ENCODE measurements around the gene PHKB.

DNA sequence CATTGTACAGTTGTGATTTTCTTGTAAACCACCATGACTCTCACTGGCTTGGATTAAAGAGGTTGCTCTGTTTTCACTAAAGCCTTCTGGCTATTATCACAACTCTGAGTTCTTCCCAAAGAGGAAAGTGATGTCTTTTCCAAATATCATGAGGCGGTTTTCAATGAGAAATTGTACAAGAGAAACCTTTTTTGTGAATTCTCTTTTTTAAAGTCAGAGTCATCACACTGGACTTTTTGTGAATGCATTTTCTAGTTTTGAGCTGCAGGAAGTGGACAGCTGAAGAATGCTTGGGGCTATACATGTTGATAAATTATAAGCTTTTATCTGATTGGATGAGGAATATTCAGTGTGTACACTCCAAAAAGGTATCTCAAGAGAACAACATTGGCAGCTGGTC, 100.2 kb downstream of the PHKB start:
- no peak for TF ChIP-seq HDAC2 (IDR thresholded peaks at IDR 0.05; ENCODE audit: borderline replicate concordance in 1 of 2, low read depth in 2 of 2, low read length in 2 of 2)
- no peak for TF ChIP-seq RFX5 (IDR thresholded peaks at IDR 0.05; ENCODE audit: borderline replicate concordance, low read depth, low read length)
- no peak for TF ChIP-seq CREB1 (IDR thresholded peaks at IDR 0.05)
- TF ChIP-seq, protein P1, sequence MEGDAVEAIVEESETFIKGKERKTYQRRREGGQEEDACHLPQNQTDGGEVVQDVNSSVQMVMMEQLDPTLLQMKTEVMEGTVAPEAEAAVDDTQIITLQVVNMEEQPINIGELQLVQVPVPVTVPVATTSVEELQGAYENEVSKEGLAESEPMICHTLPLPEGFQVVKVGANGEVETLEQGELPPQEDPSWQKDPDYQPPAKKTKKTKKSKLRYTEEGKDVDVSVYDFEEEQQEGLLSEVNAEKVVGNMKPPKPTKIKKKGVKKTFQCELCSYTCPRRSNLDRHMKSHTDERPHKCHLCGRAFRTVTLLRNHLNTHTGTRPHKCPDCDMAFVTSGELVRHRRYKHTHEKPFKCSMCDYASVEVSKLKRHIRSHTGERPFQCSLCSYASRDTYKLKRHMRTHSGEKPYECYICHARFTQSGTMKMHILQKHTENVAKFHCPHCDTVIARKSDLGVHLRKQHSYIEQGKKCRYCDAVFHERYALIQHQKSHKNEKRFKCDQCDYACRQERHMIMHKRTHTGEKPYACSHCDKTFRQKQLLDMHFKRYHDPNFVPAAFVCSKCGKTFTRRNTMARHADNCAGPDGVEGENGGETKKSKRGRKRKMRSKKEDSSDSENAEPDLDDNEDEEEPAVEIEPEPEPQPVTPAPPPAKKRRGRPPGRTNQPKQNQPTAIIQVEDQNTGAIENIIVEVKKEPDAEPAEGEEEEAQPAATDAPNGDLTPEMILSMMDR (IDR thresholded peaks at IDR 0.05; ENCODE audit: control extremely low read depth in 1 of 3, insufficient read depth in 1 of 3, low read depth in 1 of 3, low read length in 3 of 3) = no peak
- TF ChIP-seq, protein P2, sequence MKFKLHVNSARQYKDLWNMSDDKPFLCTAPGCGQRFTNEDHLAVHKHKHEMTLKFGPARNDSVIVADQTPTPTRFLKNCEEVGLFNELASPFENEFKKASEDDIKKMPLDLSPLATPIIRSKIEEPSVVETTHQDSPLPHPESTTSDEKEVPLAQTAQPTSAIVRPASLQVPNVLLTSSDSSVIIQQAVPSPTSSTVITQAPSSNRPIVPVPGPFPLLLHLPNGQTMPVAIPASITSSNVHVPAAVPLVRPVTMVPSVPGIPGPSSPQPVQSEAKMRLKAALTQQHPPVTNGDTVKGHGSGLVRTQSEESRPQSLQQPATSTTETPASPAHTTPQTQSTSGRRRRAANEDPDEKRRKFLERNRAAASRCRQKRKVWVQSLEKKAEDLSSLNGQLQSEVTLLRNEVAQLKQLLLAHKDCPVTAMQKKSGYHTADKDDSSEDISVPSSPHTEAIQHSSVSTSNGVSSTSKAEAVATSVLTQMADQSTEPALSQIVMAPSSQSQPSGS (IDR thresholded peaks at IDR 0.05; ENCODE audit: low read length) = no peak
- TF ChIP-seq POLR2AphosphoS5 (IDR thresholded peaks at IDR 0.05; ENCODE audit: low read depth, low read length) = no peak
- no peak for TF ChIP-seq POLR2A (IDR thresholded peaks at IDR 0.05; ENCODE audit: control extremely low read depth in 1 of 2, low read depth in 2 of 2, low read length in 2 of 2)
- no peak for TF ChIP-seq SIRT6 (IDR thresholded peaks at IDR 0.05; ENCODE audit: low read length)

Data from H1 (cell line).